LHCN-M2 (cell line): ENCODE measurements around the gene CARM1. TPM values are rescaled to one million over a fixed set of nuclear protein-coding genes. Genes with fewer than 3 reads are reported as not detected.
"Not testable (repeated sequence)": the region's sequence is repeated elsewhere in the genome, so short reads cannot be mapped to it uniquely, and the experiment has no call there.

Experiments
- DNase-seq: peaks from one replicate; pipeline ENCODE4 v3.0.0-alpha.2; 2012; ENCODE audit warnings: low read depth
- total RNA-seq: library from RNA; depleted of rRNA; stranded (reverse); fragments of >200 nt; gene quantifications from 2 replicates; pipeline ENCODE4 v1.2.3, GENCODE V29; 2014

The CARM1 gene
- total RNA-seq, 1 experiment from 2014 or later: 42.1 TPM

DNA sequence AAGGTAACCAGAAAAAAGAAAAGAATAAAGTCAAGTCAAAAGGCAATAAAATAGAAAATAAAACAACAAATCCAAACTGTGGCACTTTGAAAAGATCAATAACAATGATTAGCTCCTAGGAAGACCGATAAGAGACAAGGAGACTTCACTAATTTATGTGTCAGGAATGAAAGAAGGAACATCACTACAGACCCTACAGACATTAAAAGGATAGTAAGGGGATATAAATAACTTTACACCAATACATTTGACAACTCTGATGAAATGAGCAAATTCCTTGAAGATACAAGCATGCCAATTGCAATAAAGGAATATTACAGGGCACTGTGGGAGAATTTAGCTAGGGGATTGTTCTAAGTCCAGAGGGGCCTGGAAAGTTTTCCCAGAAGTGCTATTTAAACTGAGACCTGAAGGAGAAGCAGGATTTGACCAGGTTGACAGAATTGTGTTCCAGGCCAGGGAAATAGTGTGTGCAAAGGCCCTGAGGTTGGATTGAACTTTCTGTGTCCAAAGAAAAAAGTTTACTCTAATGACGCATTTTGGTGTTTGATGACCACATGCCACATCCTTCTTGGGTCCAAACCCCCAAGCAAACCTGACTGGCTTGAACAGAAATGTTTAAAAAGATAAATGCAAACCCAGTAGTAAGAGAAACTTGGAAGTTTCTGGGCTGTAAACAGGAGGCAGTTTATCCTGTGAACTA lies 24.7 kb upstream of the CARM1 start:
- DNase-seq: no peak

GRCh38 chr19:10848230-10848856 lies 23.0 kb upstream of the CARM1 start, which contains the start of gene C19orf38:
TSS of gene C19orf38 (plus strand) at chr19:10848415. CDS start at chr19:10848509, 94 bp downstream.
- no peak for DNase-seq

DNA sequence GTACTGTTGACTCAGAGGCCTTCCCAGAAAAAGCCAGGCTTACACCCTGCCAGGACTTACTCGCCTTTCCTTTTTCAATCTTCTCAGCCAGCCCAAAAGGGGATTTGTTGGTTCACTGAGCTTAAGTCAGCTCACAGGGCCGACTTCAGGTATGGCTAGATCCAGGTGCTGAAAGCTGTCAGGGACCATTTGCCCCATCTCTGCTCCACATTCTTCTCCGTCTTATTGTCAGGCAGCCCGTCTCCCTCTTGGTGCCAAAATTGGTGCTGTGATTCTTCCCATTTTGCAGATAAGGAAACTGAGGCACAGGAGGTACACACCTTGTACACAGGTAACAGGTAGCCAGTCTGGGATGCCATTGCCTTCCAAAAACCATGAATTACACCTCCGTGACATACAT lies 20.7 kb upstream of the CARM1 start:
- no peak for DNase-seq

DNA sequence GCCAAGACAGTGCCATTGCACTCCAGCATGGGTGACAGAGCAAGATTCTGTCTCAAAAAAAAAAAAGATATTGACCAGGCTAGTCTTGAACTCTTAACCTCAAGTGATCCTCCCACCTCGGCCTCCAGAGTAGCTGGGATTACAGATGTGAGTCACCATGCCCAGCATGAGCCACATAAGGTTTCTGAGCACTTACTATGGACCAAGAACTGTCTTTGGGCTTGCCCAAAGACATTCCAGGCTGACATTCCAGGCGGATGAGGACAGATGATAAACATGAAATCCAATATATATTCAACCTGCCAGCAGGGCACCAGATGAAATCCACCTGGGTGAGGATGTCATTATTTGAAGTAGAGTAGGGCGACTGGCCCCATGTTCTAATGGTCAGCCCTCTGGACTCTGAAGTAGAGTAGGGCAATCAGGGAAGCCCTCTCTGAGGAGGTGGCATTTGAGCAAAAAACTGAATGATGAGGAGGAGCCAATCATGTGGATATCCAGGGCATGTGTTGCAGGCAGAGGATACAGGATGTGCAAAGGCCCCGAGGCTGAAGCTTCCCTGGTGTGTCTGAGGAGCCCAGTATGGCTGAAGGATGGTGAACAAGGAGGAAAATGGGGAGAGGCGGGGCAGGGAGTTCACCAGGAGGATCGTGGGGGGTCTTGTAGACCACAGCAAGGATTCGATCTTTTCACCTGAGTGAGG lies 19.1 kb upstream of the CARM1 start:
- peak; percentile 63 for DNase-seq

DNA sequence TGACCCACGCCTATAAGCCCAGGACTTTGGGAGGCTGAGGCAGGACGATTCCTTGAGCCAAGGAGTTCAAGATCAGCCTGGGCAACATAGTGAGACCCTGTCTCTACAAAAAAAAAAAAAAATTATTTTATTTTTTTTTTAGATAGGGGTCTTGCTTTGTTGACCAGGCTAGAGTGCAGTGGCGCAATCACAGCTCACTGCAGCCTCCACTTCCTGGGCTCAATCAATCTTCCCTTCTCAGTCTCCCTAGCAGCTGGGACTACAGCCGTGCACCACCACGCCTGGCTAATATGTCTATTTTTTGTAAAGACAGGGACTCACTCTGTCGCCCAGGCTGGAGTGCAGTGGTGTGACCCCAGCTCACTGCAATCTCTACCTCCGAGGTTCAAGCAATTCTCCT lies 18.4 kb upstream of the CARM1 start:
- no peak for DNase-seq

DNA sequence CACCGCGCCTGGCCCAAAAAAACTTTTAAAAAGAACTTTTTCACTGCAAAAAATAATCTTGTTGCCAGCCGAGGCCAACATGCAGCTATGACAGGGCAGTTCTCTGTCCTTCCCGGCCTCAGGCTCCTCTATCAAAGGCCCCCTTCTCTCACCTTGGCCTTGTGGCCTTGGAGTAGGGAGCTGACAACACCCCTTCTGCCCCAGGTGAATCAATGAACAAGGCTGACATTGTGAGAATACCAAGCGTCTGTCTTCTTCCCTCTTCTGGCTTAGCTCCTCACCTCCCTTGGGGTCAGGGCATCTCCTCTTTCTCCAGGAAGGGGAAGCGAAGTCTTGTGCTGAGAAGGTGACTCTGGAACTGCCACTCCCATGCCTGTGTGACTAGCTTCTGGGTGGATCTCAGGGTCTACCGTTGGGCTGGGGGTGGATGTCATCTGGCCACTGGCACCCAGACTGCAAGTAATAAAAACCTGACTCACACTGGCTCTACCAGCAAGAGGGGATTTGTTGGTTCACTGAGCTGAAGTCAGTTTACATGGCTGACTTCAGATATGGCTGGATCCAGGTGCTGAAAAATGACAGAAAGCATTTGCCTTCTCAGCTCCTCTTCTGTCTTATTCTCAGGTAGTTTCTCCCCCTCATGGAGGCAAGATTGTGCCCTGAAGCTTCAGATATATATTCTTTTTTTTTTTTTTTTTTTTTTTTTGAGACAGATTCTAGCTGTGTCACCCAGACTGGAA lies 16.8 kb upstream of the CARM1 start:
- DNase-seq: no peak

- no peak for DNase-seq
These were observed 15.4 kb upstream of the CARM1 start for GRCh38 chr19:10855879-10856522.

GRCh38 chr19:10856899-10857298 lies 14.5 kb upstream of the CARM1 start:
- not testable (repeated sequence) for DNase-seq

GRCh38 chr19:10858204-10858828 lies 13.0 kb upstream of the CARM1 start:
- DNase-seq: no peak

DNA sequence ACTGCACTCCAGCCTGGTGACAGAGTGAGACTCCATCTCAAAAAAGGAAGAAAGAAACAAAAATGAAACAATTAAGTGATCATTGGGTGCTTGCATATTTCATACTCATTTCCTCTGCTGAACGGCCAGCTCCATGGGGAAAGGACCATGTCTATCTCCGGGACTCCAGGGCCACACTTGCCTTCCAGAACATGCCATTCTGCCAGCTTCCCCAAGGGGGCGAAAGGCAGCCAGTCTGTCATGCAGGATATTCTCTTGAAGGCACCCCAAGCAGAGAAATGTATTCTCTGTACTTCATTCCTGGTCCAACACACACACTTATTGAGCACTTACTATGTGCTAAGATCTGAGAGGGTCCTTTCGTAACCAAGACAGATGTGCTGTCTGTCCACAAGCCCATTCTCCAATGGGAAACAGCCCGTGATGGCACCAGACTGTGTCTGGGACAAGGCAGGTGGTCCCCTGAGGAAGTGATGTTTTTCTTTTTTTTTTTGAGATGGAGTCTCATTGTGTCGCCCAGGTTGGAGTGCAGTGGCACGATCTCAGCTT lies 10.2 kb upstream of the CARM1 start:
- DNase-seq: no peak

GRCh38 chr19:10862561-10863106 lies 8.7 kb upstream of the CARM1 start:
- DNase-seq: no peak

GRCh38 chr19:10863107-10863717 lies 8.1 kb upstream of the CARM1 start:
- peak; percentile 53 for DNase-seq

DNA sequence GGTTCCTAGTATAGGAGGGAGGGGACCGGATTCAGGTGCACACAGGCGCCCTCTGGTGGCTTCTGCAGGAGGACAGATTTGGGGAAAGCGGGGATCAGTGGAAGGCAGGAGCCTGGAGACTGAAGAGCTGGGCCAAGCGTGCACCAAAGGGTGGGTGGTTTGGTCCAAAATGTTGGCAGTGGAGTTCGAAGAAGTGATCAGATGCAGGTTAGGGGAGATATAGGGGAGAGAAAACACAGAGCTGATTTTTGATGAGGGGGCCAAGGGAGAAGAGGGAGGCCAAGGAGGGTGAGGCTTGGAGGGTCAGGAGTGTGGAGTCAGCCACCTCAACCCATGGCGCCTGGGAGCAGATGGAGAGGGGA lies 6.8 kb upstream of the CARM1 start:
- DNase-seq: peak; percentile 68

DNA sequence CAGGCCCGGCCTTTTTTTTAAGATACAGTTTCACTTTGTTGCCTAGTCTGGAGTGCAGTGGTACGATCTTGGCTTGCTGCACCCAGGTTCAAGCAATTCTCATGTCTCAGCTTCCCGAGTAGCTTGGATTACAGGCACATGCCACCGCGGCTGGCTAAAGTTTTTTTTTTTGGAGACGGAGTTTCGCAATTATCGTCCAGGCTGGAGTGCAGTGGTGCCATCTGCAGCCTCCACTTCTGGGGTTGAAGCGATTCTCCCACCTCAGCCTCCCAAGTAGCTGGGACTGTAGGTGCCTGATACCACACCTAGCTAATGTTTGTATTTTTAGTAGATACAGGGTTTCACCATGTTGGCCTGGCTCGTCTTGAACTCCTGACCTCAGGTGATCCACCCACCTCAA lies 4.9 kb upstream of the CARM1 start:
- DNase-seq: no peak

GRCh38 chr19:10868872-10869547 lies 2.3 kb upstream of the CARM1 start:
- no peak for DNase-seq

DNA sequence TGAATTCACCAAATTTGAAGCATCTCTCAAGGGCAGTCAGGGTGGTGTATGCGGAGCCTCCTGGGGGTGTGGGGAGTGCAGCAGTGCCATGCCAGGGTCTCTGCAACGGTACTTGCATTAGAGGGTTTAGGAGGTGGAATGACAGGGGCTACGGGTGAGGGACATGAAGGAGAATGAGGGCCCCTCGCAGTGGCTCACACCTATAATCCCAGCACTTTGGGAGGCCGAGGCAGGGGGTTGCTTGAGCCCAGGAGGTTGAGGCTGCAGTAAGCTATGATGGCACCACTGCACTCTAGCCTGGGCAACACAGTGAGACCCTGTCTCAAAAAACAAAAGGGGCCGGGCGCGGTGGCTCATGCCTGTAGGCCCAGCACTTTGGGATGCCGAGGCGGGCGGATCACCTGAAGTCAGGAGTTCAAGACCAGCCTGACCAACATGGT lies 1.5 kb upstream of the CARM1 start:
- DNase-seq: not testable (repeated sequence)

DNA sequence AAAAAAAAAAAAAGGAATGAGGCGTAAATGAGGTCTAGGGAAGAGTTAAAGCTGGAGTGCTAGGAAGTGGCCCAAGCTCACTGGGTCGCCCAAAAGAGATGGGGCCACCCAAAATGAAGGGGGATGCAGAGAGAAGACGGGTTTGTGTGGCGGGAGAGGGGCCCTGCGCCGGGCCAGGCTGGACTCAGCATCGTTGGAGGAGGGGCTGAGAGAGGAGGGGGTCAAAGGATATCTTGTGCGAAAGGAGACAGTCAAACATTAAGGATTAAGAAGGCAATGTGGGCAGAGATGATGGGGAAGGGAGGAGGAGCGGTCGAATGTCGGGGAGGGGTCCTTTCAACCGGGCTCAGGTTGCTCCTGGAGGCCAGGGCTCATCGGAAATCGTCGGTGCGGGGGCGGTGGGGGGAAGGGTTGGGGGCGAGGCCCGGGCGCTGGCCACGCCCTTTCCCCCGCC lies 825 bp upstream of the CARM1 start:
- DNase-seq: no peak

- no peak for DNase-seq
These were observed 575 bp downstream of the CARM1 start for GRCh38 chr19:10871711-10872545.
